OCI-LY1 (cell line): Measurements from ENCODE around the gene DAZAP1.

Experiments
- EZH2 ChIP-seq: fragments of 200-600 bp; sonication (generic), shearing (Covaris generic); IDR thresholded peaks from 2 replicates; pipeline ENCODE4 v1.8.0; 2017; ENCODE audit warnings: borderline replicate concordance, mixed run types, mild to moderate bottlenecking, antibody characterized with exemption, low read length, moderate library complexity, mixed read lengths
- TF ChIP-seq, protein P1 (sequence below): fragments of 200-600 bp; sonication (generic), shearing (Covaris generic); IDR thresholded peaks from 2 replicates; pipeline ENCODE4 v1.5.1; 2017; ENCODE audit warnings: mild to moderate bottlenecking, antibody characterized with exemption, low read length, moderate library complexity, mixed read lengths

DNA sequence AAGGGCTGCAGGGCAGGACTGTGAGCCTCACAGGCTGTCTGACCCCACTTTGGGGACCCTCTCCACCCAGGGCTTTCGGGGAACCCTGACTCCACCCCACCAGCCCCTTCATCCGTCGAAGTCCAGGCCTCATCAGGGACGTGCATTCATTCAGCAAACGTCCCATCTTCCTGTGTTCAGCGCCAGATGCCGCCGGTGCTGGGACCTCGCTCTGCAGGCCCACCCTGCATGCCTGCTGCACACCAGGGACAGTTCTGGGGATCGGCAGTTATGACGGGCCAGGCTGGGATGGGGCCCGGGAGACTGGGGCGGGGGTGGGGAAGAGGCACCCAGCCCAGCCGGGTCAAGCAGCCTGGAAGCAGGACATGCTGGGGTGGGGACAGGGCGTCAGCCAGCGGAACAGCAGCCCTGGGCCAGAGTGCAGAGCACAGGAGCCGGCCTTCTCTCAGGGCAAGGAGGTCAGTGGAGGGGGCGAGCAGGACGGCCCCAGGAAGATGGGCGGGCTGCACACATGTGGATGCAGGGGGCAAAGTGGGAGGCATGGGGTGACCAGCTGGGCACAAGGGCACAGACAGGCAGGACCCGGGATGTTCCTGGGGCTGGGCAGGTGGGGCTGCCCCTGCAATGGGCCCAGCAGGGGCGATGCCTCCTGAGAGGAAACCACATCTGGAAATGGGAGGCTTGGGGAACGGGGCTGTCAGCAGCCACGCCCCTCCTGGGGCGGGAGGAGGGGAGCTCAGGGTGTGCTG, 11.2 kb upstream of the DAZAP1 start:
- no peak for TF ChIP-seq EZH2
- TF ChIP-seq, protein P1, sequence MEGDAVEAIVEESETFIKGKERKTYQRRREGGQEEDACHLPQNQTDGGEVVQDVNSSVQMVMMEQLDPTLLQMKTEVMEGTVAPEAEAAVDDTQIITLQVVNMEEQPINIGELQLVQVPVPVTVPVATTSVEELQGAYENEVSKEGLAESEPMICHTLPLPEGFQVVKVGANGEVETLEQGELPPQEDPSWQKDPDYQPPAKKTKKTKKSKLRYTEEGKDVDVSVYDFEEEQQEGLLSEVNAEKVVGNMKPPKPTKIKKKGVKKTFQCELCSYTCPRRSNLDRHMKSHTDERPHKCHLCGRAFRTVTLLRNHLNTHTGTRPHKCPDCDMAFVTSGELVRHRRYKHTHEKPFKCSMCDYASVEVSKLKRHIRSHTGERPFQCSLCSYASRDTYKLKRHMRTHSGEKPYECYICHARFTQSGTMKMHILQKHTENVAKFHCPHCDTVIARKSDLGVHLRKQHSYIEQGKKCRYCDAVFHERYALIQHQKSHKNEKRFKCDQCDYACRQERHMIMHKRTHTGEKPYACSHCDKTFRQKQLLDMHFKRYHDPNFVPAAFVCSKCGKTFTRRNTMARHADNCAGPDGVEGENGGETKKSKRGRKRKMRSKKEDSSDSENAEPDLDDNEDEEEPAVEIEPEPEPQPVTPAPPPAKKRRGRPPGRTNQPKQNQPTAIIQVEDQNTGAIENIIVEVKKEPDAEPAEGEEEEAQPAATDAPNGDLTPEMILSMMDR, result no peak
